Measurements from ENCODE around the gene TPM3.

- TF ChIP-seq EP300 (IDR thresholded peaks at IDR 0.05) (no peak), CTCF (IDR thresholded peaks at IDR 0.05) (no peak), POLR2AphosphoS5 (IDR thresholded peaks at IDR 0.05) (no peak)
Measured at GRCh38 chr1:154179946-154180687, 11.8 kb downstream of the TPM3 start.
